Right lung (tissue), 5 donors: Measurements from ENCODE around the gene GPRIN2. TPM values are rescaled to one million over a fixed set of nuclear protein-coding genes. Genes with fewer than 3 reads are reported as not detected.
A peak's percentile ranks its signal among the peaks of the same experiment; 100 is the strongest.

Source experiments
- DNase-seq, 2 donors: peaks; one replicate each; pipeline ENCODE4 v3.0.0-alpha.2; 2013
- polyA plus RNA-seq, 5 donors: library from polyadenylated mRNA; unstranded; fragments of 120-200 nt; gene quantifications; one replicate each; pipeline versions ENCODE4 v1.2.1 to v1.2.3, GENCODE V29; 2013; ENCODE audit warnings: inconsistent platforms in 1 of 5, low replicate concordance in 1 of 5; ENCODE audit not compliant: insufficient read length in 5 of 5, insufficient read depth in 1 of 5

GPRIN2 gene
- polyA plus RNA-seq, 5 donors = 5.8 to 19.7 (median 12.7) TPM

DNA sequence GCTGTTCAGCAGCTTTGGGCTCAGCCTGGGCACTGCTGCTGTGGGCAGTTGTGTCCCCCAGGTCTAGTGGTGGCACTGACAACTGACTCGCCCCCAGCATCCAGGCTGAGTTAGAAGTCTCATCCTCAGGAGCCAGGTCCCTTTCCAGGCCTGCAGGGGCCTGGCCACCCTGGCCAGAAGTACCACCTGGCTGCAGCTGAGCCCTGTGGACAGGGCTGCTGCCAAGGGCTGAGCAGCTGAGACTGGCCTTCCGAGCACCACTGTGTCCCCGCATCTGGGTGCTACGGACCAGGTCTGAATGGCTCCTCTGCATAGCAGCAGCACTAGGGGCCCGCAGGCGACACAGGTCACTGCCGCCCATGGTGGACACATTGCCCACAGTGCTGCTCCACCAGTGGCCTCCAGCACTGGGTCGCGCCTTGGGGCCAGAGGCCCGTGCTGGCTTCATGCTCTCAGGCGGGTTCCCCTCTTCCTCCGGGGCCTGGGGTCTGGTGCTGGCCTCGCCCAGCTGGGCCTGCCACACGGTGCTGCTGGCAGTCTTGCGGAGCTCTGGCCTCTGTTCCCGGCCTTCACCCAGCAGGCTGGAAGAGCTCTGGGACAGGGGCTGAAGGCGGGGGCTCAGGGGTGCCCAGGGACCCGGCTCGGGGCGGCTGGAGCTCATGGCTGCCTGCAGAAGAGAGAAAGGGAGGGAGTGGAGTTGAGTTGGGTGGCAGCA lies 6.2 kb downstream of the GPRIN2 start:
- no peak for DNase-seq

DNA sequence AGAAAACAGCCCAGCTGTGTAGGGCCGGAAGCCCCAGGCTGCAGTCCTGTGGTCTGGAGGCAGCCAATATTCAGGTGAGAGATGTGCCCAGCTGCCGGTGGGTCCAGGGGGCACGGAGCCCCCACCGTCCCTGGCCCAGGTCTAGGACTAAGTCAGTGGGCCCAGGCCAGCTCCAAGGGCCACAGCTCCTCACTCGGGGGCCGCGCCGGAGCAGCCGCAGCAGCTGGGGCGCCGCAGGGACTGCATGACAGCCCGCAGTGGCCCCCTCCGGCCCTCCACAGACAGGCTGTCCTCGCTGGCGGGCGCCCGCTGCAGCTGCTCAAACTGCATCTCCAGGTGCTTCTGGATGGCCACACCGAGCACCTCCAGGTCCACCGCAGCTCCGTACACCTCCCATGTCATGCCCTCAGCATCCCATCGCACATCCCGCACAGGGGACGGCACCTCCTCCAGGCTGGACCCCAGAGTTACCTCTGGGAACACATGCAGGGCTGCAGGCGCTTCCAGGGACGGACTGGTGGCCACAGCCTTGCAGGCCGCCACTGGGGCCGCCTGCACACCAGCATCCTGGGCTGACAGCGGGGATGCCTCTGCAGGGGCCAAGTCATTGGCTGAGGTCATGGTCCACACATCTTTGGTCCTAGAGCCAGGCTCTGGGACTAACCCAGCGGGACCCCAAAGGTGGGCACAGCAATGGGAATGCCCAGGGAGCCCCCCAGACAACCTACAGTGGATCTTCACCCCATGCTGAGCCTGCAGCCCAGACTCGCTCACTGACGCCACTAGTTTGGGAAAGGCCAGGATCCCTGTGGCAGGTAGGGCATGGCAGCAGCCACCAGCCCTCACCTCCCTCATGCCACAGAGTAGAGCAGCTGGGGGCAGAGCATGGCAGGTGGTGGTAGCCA lies 7.0 kb downstream of the GPRIN2 start:
- DNase-seq = no peak

DNA sequence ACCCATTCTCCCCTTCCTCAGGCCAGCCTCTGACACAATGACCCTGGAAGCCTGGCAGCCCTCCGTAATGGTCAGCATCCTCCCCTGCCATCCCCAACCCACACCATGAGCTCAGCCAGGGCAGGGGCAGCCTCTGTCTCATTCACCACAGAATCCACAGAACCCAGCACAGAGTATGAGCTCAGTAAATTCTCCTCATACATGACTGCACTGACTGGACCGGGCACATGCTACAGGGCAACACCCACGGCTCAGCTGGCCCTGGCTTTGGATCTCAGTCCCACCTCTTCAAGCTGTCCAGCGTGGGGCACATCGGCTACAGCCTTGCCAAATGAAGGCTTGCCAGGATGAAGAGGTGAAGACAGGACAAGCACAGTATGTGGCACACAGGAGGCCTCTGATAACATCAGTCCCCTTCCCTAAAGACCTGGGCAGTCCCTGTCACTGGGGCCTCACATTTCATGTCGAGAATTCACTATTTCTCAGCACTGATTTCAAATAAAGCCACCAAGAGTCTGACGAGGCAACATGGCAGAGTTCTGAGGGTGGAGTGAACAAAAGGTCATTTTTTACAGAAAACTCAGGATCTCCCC lies 7.9 kb downstream of the GPRIN2 start:
- no peak for DNase-seq

DNA sequence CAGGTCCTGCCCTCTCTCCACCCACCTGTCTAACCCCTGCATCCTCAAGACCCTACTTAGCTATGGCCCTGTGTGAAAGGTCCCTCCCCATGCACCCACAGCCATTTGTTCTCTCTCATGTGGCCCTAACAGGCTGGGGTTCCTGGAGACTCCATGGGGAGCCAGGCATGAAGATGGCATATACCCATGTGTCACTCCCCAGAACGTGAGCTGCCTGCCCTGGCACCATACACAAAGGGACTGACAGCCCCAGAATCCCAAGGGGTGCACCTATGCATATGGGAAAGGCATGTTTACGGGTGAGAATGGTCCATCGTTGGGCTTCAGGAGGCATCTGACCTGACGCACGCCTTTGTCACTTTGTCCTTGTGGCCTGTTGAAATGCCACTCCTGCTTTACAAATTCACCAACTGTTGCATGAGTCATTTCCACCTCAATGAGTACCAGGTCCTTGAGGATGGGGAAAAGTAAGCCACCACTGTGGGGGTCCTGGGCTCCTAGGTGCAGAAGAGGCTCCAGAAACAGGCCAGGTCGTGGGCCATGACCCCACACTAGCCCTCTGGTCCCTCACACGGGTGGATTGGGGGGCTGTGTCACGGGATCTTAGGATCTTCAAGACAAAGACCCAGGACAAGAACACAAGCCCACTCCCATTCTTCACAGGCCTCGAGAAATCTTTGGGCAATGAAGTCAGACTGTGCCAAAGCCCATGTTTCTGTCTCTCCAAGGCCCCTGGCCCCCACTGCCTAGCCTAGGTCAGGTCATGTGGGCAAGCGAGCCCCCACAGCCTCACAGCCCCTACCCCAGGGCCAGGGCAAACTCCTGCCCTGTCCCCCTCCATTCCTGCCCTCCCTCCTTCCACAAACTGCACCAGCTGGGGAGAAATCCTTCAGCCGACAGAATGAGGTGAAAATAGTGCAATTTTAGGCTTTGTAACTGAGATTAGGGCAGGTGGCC lies 8.6 kb downstream of the GPRIN2 start:
- DNase-seq = no peak

DNA sequence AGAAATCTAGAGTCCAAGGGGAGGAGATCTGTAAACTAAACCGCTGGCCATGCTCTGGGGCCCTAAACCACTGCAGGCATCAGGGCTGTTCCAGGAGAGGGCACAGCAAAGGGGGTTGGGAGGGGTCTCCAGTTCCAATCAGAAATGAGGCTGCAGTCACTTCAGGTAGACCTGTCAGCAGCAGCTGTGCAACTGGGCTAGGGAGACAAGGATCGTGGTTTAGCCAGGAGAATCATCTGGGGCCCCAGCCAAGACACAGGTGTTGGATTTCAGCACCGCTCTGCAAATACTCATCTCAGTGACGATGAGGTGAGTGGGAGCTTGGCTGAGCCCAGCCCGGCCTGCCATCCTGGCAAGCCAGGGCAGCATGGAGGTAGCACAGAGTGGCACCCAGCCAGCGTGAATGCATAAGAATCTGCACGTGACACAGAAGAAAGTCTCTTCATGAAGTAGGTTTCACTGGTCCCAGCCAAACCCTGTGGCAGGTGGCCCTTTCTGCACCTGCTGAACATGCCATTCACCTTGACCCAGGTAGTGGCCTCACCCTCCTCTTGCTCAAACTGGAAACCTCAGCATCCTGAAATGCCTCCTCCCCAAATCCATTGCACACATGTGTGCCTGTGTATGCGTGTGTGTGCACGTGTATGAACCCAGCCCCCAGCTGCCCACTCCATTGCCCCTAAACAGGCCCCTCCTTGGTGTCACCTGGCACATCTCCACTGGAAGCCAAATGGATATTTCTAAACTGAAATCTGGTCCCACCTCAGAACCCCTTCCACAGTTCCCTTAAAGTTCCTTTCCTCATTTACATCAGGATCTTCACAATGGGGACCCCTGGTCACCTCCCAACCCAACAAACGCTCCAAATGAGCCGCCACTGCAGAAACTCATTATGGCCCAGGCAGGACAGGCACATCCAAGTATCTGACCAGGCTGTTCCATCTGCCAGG lies 9.6 kb downstream of the GPRIN2 start:
- DNase-seq = no peak

DNA sequence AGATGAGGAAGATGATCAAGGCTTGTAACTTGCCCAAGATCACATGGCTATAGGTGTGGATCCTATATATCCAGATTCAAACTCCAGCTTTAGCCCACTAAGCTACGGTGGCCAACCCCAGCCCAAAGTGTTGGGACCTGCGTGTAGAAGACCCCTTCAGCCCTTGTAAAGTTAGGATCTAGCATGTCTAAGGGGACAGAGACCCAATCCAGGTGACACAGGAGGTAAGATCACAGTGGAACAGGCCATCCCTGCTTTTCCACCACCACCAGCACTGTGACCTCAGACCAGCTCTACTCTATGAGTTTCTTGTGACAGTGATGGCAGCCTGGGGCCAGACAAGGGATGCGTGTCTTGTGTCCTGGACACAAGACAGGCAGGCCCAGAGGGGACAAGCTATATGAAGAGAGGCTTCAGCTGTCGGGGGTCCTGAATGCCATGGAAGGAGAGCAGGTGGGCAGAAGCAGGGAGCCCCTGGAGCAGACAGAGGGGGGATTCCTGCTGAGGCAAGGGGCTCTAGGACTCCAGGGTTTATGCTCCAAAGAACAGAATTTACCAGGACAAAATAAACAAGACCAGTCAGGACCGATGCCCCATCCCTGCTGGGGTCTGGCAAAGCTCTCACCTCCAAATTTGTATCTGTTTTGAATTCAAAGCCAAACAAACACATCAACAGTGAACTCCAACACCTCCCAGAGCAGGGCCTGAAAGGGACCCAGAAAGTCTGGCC lies 10.4 kb downstream of the GPRIN2 start:
- no peak for DNase-seq

DNA sequence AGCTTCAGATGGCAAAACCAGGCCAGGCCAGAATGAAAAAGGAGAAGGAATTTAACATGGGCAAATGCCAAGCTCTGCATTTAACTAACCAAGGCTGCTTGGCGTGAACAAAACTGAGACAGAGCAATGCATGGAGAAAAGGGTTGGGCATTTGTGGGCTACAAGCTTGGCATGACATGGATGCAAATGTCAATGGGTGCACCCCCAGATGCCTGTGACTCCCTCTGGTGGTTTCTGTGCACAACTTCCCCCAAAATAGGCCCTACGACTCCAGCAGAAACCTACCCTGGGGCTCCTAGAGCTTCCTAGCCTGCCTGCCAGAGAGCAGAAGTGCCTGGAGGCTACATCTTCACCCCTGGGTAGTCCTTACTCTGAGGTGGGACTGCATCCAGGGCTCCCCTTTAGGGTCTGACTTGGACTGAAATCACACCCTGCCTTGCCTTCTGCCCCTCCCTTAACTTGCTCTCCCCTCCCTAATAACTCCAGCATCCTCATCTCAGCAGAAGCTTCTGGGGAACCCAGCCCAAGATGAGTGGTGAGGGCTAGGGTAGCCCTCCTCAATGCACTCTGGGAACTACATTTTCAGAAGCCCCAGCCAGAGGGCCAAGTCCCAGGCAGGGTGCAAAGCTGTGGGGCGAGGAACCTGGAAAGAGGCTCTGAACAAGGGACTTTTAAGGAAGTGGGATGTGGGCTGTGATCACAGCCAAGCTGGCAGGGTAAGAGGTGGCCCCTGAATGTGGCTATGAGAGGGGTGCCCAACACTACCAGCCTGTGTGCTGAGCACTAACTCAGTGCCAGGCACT lies 11.3 kb downstream of the GPRIN2 start:
- no peak for DNase-seq

DNA sequence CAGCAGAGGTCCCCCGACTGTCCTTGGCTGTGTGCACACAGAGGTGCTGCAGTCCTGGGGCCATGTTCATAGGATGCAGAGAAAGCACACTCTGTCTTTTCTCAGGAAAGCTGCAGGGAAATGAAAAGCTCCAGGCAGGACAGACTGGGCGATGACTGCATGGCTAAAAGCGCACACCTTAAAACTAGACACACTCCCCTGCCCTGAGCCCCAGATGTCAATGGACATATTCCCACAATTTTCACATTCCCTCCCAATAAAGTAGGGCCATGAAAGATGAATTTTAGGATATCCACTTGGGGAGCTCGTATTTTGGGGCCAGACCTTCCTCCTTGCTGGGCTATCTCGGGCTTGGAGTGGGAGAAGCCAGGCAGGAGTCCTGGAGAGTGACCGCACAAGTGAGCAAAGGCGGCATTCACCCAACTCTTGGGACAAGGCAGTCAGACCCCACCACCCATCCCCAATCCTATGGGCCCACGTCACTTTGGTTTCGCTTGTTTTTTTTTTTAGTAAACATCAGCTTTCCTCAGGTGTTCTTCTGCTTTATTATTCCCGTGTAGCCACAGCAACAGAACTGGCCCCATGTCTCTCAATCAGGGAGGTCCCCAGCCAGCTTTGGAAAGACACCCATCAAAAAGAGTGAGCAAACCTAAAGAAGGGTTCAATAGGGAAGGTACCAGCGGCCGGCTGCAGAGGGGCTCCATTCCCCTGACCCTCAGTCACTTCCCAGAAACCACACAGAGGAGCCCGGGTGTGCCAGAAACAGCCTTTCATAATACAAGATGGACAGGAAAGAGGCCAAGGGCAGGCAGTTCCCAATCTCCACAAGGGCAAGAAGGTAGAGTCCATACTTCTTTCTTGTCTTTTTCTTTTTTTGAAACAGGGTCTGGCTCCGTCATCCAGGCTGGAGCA lies 12.7 kb downstream of the GPRIN2 start:
- DNase-seq = no peak

DNA sequence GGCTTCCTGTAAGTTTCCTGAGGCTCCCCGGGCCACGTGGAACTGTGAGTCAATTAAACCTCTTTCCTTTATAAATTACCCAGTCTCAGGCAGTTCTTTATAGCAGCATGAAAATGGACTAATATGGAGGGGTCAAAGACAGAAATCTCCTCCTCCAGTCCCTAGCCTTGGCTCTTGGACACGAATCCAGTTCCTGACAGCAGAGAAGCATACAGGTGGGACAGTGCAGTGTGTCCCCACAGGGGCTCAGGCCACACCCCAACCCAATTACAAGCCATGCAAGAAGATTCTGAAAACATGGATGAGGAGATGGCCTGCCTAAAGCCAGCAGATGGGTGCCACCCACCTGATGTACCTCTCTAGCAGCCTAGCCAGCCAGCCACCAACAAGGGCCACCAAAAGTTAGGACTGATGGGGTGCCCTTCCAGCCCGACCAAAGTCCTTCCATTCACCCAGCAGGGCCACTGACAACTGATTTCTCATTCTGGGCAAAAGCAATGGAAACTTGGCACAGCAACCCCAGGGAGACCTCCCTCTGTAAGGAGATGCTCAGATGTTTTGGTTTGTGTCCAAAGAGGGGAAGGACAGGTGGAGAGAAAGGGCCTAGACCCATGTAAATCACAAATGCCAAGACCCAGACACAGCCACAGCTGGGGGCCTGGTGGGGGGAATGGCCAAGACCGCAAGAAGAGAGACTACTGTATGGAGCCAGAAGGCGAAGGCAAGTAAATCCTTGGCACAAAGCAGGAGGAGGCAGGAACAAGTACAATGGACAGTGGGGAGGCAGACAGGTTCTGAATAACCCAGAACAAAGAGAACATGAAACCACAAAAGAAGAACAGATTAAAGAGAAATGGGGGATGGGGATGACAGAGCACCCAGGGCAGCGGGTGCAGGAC lies 13.6 kb downstream of the GPRIN2 start:
- no peak for DNase-seq

DNA sequence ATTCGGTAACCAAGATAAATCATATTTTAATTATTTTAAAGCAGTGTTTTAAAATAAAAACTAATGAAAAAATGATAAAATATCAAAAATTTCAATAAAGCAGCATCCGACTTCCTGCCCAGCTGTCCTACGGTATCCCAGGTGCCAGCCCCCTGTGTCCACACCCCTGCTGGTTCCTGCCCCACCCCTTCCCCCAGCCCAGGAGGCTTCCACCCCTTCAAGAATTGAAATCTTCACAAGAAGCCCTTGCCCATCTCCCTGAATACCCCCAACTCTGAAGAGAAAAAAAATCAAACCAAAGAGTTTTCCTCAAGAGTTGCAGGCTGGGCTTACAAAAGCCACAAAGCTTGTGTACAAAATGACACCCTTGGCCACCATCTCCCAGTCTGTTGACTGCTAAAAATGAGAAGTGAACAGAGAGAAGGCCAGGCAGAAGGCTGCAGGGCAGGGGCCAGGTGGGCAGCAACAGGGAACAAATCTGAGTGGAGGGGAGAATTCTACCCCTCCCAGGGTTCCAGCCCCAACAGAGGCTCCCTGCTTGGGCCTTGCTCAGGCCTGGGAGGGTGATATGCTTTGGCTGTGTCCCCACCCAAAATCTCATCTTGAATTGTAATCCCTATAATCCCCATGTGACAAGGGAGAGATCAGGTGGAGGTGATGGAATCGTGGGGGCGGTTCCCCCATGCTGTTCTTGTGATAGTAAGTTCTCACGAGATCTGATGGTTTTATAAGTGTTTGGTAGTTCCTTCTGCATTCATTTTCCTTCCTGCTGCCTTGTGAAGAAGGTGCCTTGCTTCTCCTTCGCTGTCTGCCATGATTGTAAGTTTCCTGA lies 14.5 kb downstream of the GPRIN2 start:
- no peak for DNase-seq

DNA sequence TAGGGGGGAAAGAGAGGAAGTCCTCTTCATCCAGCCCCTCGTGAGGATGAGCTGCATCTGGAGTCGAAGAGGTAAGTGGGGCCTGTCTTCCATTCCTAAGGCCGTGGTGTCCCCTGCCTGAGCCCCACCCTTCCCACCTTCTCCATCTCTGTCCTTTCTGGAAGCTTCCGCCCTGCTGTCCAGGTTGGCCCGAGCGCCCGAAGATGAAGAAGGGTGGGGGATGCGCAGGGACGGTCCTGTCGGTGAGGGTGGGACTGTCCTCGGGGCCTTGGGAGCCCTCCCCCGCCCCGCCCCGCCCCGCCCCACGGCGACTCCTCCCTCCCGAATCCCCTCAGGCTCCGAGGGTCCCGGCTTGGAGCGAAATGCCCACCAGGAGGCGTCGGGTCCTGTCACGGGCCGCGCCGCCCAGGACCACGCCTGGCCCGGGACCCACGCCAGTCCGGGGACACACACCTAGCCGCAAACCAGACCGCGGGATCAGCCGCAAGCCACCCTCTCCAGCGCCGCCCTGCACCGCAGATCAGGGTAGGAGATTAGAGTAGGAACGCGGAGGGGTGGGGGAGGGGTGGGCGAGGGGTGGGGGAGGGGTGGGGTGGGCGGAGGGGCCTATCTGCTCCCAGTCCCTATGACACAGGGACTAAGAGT lies 15.3 kb downstream of the GPRIN2 start:
- no peak for DNase-seq

DNA sequence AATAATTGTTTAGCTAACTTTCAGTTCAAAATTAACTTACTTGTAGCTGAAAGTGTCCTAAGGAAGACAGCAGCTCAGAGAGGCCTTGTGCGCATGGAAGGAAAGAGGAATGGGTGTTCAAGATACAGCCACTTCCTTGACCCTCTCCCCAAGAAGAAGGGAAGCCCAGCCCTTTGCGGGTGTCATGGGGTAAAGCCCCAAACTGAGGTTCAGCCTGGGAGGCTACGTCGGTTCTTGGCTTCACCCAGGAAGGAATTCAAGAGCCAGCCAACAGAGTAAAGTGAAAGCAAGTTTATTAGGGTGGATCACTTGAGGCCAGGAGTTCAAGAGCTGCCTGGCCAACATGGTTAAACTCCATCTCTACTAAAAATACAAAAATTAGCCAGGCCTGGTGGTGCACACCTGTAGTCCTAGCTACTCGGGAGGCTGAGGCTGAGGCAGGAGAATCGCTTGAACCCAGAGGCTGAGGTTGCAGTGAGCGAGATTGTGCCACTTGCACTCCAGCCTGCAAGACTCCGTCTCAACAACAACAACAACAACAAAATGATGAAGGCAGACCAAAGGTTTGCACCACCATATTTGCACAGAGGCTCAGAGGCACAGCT lies 15.9 kb downstream of the GPRIN2 start:
- DNase-seq = no peak

DNA sequence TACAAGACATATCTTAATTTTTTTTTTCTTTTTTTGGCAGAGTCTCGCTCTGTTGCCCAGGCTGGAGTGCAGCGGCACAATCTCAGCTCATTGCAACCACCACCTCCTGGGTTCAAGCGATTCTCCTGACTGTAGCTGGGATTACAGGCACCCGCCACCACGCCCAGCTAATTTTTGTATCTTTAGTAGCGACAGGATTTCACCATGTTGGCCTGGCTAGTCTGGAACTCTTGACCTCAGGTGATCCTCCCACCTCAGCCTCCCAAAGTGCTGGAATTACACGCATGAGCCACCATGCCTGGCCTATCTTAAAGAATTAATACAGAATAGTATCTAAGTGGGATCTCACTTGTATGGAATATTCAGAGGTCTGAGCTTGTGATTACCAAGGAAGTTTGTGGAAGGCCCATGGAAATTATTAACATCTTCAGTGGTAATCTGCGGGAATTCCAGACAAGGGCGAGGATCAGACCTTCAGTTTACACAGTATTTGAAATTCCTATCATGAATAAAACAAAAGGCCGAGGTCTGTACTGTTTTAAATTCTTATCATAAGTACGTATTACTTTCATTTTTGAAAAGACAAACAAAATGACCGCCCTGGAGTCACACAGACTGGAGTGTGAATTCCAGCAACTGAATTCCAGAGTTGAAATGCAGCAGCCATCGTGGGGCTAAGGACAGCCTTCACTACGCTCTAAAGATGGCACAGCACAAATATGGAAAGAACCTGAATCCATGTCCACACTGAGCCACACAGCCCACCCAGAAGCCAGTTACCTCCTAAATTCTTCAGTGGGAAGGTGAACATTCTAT lies 16.7 kb downstream of the GPRIN2 start:
- peak in 1 of 2 donors; percentile 52 for DNase-seq
